GM23248 (cell line): ENCODE measurements around the gene CTIF. TPM values are rescaled to one million over a fixed set of nuclear protein-coding genes. Genes with fewer than 3 reads are reported as not detected.

Source experiments
- DNase-seq: peaks from one replicate; pipeline ENCODE4 v3.0.0-alpha.2; 2015
- H2AFZ ChIP-seq: fragments of 200-600 bp; sonication (generic); 2 replicates; pipeline ENCODE4 v1.6.1; 2016; ENCODE audit warnings: antibody characterized with exemption
- H3F3A ChIP-seq: fragments of 200-600 bp; sonication (generic); 2 replicates; pipeline ENCODE4 v1.6.1; 2016; ENCODE audit warnings: mild to moderate bottlenecking, antibody characterized with exemption, mixed run types; ENCODE audit not compliant: insufficient read depth
- H3K27ac ChIP-seq: fragments of 200-600 bp; sonication (generic); 2 replicates; pipeline ENCODE4 v1.5.1; 2016; ENCODE audit warnings: mild to moderate bottlenecking
- H3K27me3 ChIP-seq: fragments of 200-600 bp; sonication (generic); replicated peaks from 2 replicates; pipeline ENCODE4 v1.6.1; 2016; ENCODE audit warnings: mild to moderate bottlenecking; ENCODE audit not compliant: insufficient read depth
- H3K36me3 ChIP-seq: fragments of 200-600 bp; sonication (generic); 2 replicates; pipeline ENCODE4 v1.6.1; 2016; ENCODE audit warnings: low read depth, mild to moderate bottlenecking
- H3K4me1 ChIP-seq: fragments of 200-600 bp; sonication (generic); 2 replicates; pipeline ENCODE4 v1.6.1; 2016; ENCODE audit warnings: mild to moderate bottlenecking; ENCODE audit not compliant: insufficient read depth
- H3K4me2 ChIP-seq: fragments of 200-600 bp; sonication (generic); one replicate; pipeline ENCODE4 v1.6.1; 2016; ENCODE audit warnings: mild to moderate bottlenecking; ENCODE audit not compliant: unreplicated experiment
- H3K4me3 ChIP-seq: fragments of 200-600 bp; sonication (generic); 2 replicates; pipeline ENCODE4 v1.5.1; 2016; ENCODE audit warnings: mild to moderate bottlenecking
- H3K79me2 ChIP-seq: fragments of 200-600 bp; sonication (generic); 2 replicates; pipeline ENCODE4 v1.6.1; 2016; ENCODE audit warnings: mild to moderate bottlenecking; ENCODE audit not compliant: insufficient read depth
- H3K9ac ChIP-seq: fragments of 200-600 bp; sonication (generic); 2 replicates; pipeline ENCODE4 v1.6.1; 2016; ENCODE audit warnings: mild to moderate bottlenecking
- H3K9me2 ChIP-seq: fragments of 200-600 bp; sonication (generic); 2 replicates; pipeline ENCODE4 v1.6.1; 2016; ENCODE audit warnings: mixed run types, mild to moderate bottlenecking, moderate library complexity; ENCODE audit not compliant: insufficient read depth
- H3K9me3 ChIP-seq: fragments of 200-600 bp; sonication (generic); one replicate; pipeline ENCODE4 v1.6.1; 2017; ENCODE audit warnings: low read depth
- H4K20me1 ChIP-seq: fragments of 200-600 bp; sonication (generic); 2 replicates; pipeline ENCODE4 v1.6.0; 2016; ENCODE audit not compliant: insufficient read depth
- EZH2 ChIP-seq: fragments of 200-600 bp; sonication (generic); IDR thresholded peaks from 2 replicates; pipeline ENCODE4 v1.6.1; 2018; ENCODE audit warnings: antibody characterized with exemption, mild to moderate bottlenecking; ENCODE audit not compliant: insufficient read depth, poor library complexity, severe bottlenecking
- EZH2phosphoT487 ChIP-seq: fragments of 200-600 bp; sonication (generic); IDR thresholded peaks from 2 replicates; pipeline ENCODE4 v1.6.1; 2018; ENCODE audit warnings: antibody characterized with exemption, moderate library complexity, mild to moderate bottlenecking, low read depth; ENCODE audit not compliant: insufficient read depth
- WGBS, 2 experiments: methylation state at CpG; one replicate each; pipeline ENCODE4 v1.1.6; 2015 to 2017; ENCODE audit warnings: low lambda C conversion rate in 2 of 2, low coverage in 1 of 2; ENCODE audit errors: missing lambda C conversion rate in 2 of 2; 5-methylcytosine and 5-hydroxymethylcytosine counted together
- in situ Hi-C: fragments of 300-500 bp; cut with MboI; formaldehyde crosslinking; loops from 2 replicates; pipeline ENCODE4 v1.15.0; 2020
- polyA plus RNA-seq: library from polyadenylated mRNA; unstranded; fragments of >200 nt; fragmentation: Nextera tagmentation; extraction: Ambion mirVana; gene quantifications from 2 replicates; pipeline ENCODE4 v1.2.1, GENCODE V29; 2016
- total RNA-seq: library from RNA; depleted of rRNA; stranded (reverse); fragments of >200 nt; shearing (Covaris generic); gene quantifications from 2 replicates; pipeline ENCODE4 v1.2.3, GENCODE V29; 2014

Gene CTIF
- total and polyA plus RNA-seq, 2 experiments from 2014 or later: 21.5 to 46.8 TPM

DNA sequence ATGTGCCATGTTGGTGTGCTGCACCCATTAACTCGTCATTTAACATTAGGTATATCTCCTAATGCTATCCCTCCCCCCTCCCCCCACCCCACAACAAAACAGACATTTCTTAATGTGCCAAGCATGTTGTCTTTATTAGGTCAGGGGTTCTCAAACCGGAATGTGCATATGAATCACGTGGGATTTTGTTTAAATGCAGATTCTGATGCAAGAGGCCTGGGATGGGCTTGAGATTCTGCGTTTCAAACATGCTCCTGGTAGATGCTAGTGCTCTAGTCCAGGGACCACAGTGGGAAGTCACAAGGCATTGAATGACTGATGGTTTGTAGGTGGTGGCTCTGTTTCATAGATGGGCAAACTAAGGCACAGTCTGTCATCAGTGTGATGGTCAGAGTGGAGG lies 227.2 kb downstream of the CTIF start:
- Histone ChIP-seq H3K4me2 (no peak overlapping the region), H3K27me3 (no peaks in the 10 kb centered on the region), H3K9me3 (no peaks in the 10 kb centered on the region), H3K4me1 (no peaks in the 10 kb centered on the region; the same call in 1 of the 2 replicates), H3K79me2 (no peaks in the 10 kb centered on the region; the same call in 1 of the 2 replicates), H2AFZ (no peak overlapping the region), H3F3A (no peaks in the 10 kb centered on the region), H3K27ac (no peak overlapping the region), H3K4me3 (no peak overlapping the region), H3K36me3 (peaks cover 16% of the 10 kb centered on the region; the same call in 1 of the 2 replicates), H3K9me2 (no peaks in the 10 kb centered on the region), H3K9ac (no peak overlapping the region), H4K20me1 (no peaks in the 10 kb centered on the region)
- no peak for TF ChIP-seq EZH2phosphoT487
- 62 to 64% methylated on average over 4 of the region's 4 CpGs for WGBS, 2 experiments
- in situ Hi-C loops: no loop called here
- DNase-seq: no peak

DNA sequence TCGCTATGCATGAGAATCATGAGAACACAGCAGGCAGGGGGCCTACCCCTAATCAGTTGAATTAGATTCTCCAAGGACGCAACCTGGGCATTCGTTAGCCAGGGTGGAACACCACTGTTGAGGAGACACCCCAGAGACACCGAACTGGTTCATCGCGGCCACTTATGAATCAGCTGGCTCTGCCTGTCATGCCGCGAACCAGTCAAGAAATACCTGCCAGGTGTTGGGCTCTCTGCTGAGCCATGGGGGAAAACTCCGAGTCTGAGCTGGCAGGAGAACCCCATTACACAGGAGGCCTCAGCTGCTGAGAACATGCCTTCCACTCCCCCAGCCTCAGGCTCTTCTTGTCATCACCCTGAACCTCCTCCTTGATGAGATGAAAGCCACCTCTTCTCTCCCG lies 227.7 kb downstream of the CTIF start:
- Histone ChIP-seq H3K27ac (no peak overlapping the region), H3F3A (no peaks in the 10 kb centered on the region), H3K4me2 (no peak overlapping the region), H3K36me3 (peaks cover 11% of the 10 kb centered on the region; the same call in 1 of the 2 replicates), H3K79me2 (no peaks in the 10 kb centered on the region; the same call in 1 of the 2 replicates), H3K9me3 (no peaks in the 10 kb centered on the region), H3K9ac (no peak overlapping the region), H3K27me3 (no peaks in the 10 kb centered on the region), H3K9me2 (no peaks in the 10 kb centered on the region), H2AFZ (no peak overlapping the region), H3K4me3 (no peak overlapping the region), H4K20me1 (no peaks in the 10 kb centered on the region), H3K4me1 (no peaks in the 10 kb centered on the region; the same call in 1 of the 2 replicates)
- WGBS, 2 experiments: 92 to 95% methylated on average over 10 of the region's 10 CpGs
- TF ChIP-seq EZH2: no peak
- TF ChIP-seq EZH2phosphoT487: no peak
- in situ Hi-C loops: no loop called here
- no peak for DNase-seq

DNA sequence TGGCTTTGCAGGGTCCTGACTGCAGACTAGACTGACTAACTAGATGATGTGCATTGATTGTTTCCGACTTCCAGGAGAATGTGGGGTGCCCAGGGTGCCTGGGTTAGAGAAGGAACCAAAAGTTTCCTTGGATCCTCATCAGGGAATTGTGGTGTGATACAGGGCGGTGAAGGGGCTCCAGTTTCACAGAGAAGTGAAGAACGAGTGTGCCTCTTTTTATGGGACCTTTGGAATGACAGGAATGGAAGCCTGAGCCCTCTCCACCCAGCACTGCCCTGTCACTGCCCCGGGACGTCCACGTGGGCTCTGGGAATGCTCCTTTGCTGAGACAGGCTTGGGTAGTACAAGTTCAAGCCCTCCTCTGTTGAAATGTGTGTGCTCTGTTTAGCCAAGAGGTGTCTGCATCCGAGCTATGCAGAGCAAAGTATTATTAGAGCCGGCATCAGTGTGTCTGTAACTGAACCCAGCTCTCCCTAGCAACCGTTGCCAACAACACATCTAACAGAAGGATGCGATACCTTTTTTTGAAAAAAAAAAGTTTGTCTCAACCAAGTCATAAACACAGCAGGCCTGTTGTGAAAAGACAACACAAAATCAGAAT lies 228.4 kb downstream of the CTIF start:
- Histone ChIP-seq H3F3A (no peaks in the 10 kb centered on the region), H3K79me2 (no peaks in the 10 kb centered on the region; the same call in 1 of the 2 replicates), H3K27me3 (no peaks in the 10 kb centered on the region), H3K4me2 (no peak overlapping the region), H3K4me3 (no peak overlapping the region), H3K9me2 (no peaks in the 10 kb centered on the region), H3K4me1 (no peaks in the 10 kb centered on the region; the same call in 1 of the 2 replicates), H2AFZ (no peak overlapping the region), H3K9ac (0 out of 2 replicates have a peak overlapping the region, but pooled peaks have one; percentile 7), H3K36me3 (peaks cover 4% of the 10 kb centered on the region; the same call in 1 of the 2 replicates), H3K9me3 (no peaks in the 10 kb centered on the region), H3K27ac (no peak overlapping the region), H4K20me1 (no peaks in the 10 kb centered on the region)
- WGBS, 2 experiments: 57 to 59% methylated on average over 10 of the region's 10 CpGs
- DNase-seq: peak; percentile 50
- in situ Hi-C loops: no loop called here
- TF ChIP-seq EZH2phosphoT487 (no peak), EZH2 (no peak)

GRCh38 chr18:48769006-48769636 lies 230.3 kb downstream of the CTIF start:
- Histone ChIP-seq H3F3A (no peaks in the 10 kb centered on the region), H3K9ac (no peak overlapping the region)
- 78 to 81% methylated on average over 10 of the region's 10 CpGs for WGBS, 2 experiments

More at GRCh38 chr18:48769006-48769636, 230.3 kb downstream of the CTIF start:
- Histone ChIP-seq H3K27me3 (no peaks in the 10 kb centered on the region), H3K79me2 (no peaks in the 10 kb centered on the region; the same call in none of the 2 replicates), H3K36me3 (peaks cover 13% of the 10 kb centered on the region; the same call in 1 of the 2 replicates), H3K4me2 (no peak overlapping the region), H4K20me1 (no peaks in the 10 kb centered on the region; the same call in 1 of the 2 replicates), H2AFZ (no peak overlapping the region), H3K9me2 (no peaks in the 10 kb centered on the region), H3K4me3 (no peak overlapping the region), H3K4me1 (no peaks in the 10 kb centered on the region; the same call in 1 of the 2 replicates), H3K27ac (no peak overlapping the region), H3K9me3 (no peaks in the 10 kb centered on the region)
- in situ Hi-C loops: no loop called here
- TF ChIP-seq EZH2 (no peak), EZH2phosphoT487 (no peak)
- no peak for DNase-seq
